CD4-positive, alpha-beta T cell treated with Interleukin-17A for 4 hours (primary cell): ENCODE data around the gene EPX.

Experiments used
- DNase-seq: peaks from one replicate; pipeline ENCODE4 v3.0.0-alpha.2; 2020; ENCODE audit warnings: mixed read lengths

EPX gene

GRCh38 chr17:58186591-58186990 lies 5.9 kb upstream of the EPX start:
- DNase-seq, result no peak

DNA sequence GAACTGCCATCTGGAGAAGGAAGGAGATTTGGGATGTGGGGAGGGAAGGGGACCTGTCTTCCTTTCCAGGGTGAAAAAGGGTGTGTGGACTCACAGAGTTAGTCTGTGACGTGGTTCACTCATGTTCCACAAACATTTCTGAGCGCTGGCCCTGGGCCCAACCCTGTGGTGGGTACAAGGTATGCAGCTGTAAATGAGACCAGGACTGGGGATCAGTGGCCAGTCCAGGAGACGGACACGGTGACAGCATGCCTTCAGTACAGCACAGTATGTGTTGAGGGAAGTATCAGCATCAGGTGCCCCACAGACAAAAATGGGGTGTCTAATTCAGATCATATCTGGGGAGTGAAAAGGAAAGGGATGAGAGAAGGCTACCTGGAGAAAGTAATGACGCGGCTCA lies 5.5 kb upstream of the EPX start:
- DNase-seq, result no peak

- no peak for DNase-seq
These were observed 4.9 kb upstream of the EPX start for GRCh38 chr17:58187675-58188074.

DNA sequence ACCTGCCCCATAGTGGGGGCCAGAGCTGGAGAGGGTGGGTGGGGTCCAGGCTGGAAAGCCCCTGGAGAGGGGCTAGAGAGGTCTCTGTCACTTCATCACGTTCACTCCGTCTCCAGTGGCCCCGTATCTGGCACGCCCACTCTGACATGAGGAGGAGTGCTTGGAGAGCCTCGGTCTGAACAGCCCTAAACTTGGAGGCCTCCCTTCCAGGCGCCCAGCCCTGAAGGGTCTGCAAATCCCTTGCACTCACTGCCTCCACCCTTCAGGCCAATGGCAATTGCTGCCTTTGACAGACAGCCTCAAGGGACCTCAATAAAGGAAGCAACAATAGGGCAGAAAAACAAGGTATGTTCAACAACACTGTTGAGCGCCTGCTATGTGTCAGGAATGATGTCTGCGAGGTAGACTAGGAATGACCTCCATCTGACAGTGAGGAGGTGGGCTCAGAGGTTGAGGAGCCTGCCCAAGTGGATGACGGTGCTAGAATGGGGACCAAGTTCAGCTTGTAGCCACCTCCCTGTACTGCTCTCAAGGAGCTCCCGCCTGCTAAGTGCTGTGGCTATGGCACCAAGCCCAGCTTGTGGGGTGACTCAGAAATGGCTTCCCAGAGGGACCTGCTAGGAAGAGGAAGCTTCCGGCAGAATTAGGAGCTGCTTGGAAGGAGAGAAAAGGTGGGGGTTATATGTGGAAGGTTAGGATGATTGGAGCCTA lies 2.9 kb upstream of the EPX start:
- no peak for DNase-seq

GRCh38 chr17:58191241-58191896 lies 1.2 kb upstream of the EPX start:
- no peak for DNase-seq

GRCh38 chr17:58193641-58194255 lies 1.2 kb downstream of the EPX start:
- no peak for DNase-seq

GRCh38 chr17:58195518-58196123 lies 3.1 kb downstream of the EPX start:
- no peak for DNase-seq

- DNase-seq, result no peak
These were observed 4.1 kb downstream of the EPX start for GRCh38 chr17:58196610-58197009.

DNA sequence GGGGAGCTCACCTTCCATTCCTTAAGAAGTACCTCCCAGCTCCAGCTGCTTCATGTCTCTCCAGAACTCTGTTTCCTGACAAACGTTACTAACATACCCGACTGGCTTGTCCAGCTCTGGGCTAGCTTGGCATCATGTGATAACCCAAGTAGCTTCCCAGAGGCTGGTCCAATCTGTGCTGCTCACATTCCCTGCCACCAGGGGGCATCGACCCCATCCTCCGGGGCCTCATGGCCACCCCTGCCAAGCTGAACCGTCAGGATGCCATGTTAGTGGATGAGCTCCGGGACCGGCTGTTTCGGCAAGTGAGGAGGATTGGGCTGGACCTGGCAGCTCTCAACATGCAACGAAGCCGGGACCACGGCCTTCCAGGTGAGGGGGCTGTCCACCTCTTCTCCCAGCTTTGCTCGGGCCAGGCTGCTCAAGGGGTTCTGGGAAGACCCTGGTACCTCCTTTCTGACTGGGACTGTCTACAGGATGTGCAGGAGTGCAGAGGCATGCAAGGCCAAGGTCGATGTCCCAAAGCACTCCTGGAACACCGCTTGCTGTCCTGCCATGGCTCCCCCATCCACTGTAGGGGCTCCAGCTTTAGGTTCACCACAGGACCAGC lies 7.6 kb downstream of the EPX start:
- peak; percentile 68 for DNase-seq

DNA sequence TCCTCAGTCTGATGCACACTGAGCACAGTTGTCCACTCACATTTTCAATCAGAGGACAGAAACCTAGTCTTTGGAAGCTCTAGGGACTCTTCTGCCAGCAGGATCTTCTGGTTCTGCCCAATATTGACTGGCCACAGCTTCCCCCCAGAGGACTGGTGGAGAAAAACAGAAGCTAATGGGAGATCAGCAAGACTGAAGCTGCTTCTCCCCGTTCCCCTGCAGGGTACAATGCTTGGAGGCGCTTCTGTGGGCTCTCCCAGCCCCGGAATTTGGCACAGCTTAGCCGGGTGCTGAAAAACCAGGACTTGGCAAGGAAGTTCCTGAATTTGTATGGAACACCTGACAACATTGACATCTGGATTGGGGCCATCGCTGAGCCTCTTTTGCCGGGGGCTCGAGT lies 10.3 kb downstream of the EPX start:
- DNase-seq, result no peak

DNA sequence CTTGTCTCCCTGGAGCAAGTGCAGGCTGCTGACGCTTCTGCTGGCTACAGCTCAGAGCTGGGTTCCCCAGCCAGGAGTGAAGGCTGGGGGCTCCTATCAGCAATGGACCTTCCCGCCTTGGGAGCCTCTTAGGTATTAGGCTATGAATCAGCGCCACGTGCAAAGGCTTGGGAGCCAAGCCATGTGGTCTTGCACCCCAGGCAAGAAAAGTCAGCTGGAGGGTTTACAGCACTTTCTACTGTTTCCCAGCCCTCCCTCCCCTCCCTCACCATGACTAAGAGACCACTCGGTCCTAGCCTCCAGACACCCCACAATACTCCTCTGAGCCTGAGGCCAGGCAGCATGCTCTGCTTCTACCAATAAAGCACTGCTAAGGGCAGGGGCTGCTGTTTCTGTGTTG lies 12.3 kb downstream of the EPX start:
- no peak for DNase-seq

- no peak for DNase-seq
These were observed 13.4 kb downstream of the EPX start for GRCh38 chr17:58205936-58206335.

GRCh38 chr17:58207451-58207850 lies 14.9 kb downstream of the EPX start:
- DNase-seq, result no peak

GRCh38 chr17:58208344-58208743 lies 15.8 kb downstream of the EPX start:
- no peak for DNase-seq

DNA sequence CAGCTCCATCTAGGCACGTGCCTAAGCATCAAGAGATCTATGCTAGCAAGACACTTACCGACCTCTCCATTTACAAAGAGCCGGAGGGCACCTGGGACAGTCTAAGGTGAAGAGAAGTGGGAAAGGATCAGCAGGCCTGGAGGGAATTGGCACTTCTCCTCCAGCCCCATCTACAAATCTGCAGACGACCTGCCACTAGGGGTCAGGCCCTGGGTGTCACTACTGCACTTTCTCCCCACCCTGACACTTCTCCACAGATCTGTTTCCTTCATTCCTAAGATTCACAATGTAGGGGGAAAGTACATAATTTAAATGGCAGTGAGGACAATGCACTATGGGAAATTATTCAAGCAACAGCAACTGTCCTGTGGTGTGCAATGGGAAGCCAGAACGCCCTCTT lies 18.4 kb downstream of the EPX start:
- DNase-seq, result no peak

DNA sequence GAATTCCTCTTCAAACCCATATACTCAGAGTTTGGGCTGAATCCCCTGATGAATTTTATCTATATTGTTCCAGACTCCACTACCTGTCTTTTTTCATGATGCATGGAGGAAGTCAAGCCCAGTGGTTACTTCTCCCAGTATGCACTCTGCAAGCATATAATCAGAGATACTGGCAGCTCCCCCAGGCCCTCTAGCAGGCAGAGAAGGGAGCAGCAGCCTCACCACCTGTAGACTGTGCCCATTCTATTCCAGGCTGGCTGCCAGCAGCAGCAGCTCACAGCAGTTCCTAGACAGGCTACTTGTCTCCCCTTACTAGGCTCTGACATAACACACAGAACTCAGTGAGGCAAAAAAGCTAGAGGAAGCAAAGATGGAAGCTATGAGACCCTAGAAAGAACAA lies 23.2 kb downstream of the EPX start:
- no peak for DNase-seq

GRCh38 chr17:58217766-58218165 lies 25.2 kb downstream of the EPX start:
- DNase-seq, result no peak

GRCh38 chr17:58219007-58219788 lies 26.7 kb downstream of the EPX start, which contains the start of gene MKS1:
TSS of gene MKS1 (minus strand) at chr17:58219255. CDS start at chr17:58219230, 25 bp downstream.
- peak; percentile 96 for DNase-seq

DNA sequence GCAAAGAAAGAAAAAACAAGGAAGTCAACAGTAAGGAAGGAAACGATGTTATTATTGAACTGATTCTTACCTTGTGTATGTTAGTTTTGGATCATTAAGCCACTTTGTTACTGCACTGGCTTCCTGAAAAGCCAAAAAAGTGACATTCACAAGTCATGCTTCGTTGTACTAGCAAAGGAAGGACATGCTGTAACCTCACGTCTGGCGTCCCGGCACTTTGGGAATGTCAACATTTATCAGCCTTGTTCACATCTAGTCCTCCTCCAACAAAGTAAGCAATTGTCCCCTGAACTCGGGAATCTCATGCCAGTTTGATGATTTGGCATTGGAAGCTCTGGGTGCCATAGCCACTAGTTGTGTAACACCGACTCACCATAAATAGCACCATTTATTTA lies 27.3 kb downstream of the EPX start:
- DNase-seq, result no peak

GRCh38 chr17:58224315-58224714 lies 31.8 kb downstream of the EPX start:
- no peak for DNase-seq

DNA sequence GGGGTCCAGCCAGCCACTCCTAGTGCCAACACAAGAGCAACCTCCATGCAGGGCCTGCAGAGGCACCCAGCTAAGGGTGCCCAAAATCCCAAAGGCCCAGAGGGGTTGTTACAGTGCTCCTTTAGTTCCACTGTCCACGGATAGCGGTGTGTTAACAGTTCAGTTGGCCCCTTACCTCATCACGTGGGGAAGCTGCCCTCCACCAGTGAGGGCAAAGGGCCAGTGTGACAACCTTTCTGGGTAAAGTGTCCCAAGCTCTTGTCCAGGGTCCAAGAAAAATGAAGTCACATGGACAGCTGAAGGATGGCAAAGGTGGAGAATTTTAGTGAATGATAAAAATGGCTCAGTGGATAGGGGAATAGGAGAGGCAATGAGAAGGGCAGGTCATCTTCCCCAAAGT lies 35.2 kb downstream of the EPX start:
- no peak for DNase-seq

DNA sequence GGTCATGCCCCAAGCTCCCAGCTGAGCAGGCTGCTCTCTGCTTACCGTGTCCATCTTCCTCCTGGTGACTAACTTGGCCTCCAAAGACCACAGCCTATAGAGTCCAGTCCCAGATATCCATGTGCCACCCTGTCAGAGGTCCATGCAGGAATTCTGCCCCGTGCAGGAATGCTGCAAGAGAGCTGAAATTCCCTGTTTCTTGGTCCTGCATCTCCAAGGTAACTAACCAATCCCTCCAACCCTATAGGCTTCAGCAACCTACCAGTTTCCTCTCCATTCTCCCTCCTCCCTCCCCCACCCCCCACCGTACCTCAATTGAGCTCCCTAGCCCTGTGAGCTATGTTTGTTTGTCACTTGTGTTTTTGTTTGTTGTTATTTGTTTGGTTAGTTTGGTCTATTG lies 36.2 kb downstream of the EPX start:
- DNase-seq, result no peak

DNA sequence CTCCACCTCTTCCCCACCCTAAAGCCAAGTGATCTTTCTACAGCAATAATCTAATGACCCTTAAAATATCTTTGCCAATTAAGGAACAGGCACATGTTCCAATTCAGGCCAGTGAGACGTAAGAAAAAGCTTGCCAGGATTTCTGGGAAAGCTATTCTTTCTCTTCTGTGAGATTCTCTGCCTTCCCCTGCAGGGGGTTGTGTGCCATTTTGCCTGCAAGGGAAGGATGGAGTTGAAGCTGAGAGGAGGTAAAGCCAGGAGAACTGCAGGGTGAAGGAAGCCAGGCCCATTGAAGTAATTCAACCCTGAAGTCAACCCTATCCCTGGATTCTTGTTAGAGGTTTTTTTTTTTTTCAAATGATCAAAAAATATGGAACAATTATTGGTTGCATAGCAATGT lies 36.9 kb downstream of the EPX start:
- DNase-seq, result no peak
